Smooth muscle cell (in vitro differentiated cells): Measurements from ENCODE around the gene FAM120A. TPM values are rescaled to one million over a fixed set of nuclear protein-coding genes. Genes with fewer than 3 reads are reported as not detected.

Experiments
- DNase-seq: peaks from one replicate; lab custom pipeline; 2025; ENCODE audit not compliant: unreplicated experiment; lab: John Stamatoyannopoulos, UW
- H2AFZ ChIP-seq: fragments of 200-600 bp; sonication (generic); 2 replicates; pipeline ENCODE4 v1.6.0; 2016; ENCODE audit warnings: antibody characterized with exemption, low read depth, mild to moderate bottlenecking
- H3F3A ChIP-seq: fragments of 200-600 bp; sonication (generic); 2 replicates; pipeline ENCODE4 v1.6.0; 2017; ENCODE audit warnings: antibody characterized with exemption, low read depth
- H3K27ac ChIP-seq: fragments of 200-600 bp; sonication (generic); 2 replicates; pipeline ENCODE4 v1.5.1; 2016; ENCODE audit warnings: low read depth, mild to moderate bottlenecking
- H3K27me3 ChIP-seq: fragments of 200-600 bp; sonication (generic); 2 replicates; pipeline ENCODE4 v1.6.1; 2016; ENCODE audit warnings: low read depth, mild to moderate bottlenecking
- H3K36me3 ChIP-seq: fragments of 200-600 bp; sonication (generic); 2 replicates; pipeline ENCODE4 v1.5.1; 2016; ENCODE audit warnings: low read depth
- H3K4me1 ChIP-seq: fragments of 200-600 bp; sonication (generic); 2 replicates; pipeline ENCODE4 v1.5.1; 2016; ENCODE audit warnings: low read depth
- H3K4me2 ChIP-seq: fragments of 200-600 bp; sonication (generic); 2 replicates; pipeline ENCODE4 v1.6.0; 2016; ENCODE audit warnings: mild to moderate bottlenecking
- H3K4me3 ChIP-seq: fragments of 200-600 bp; sonication (generic); 2 replicates; pipeline ENCODE4 v1.5.1; 2016; ENCODE audit warnings: mild to moderate bottlenecking
- H3K79me2 ChIP-seq: fragments of 200-600 bp; sonication (generic); 2 replicates; pipeline ENCODE4 v1.6.0; 2016; ENCODE audit warnings: low read depth, mild to moderate bottlenecking
- H3K9ac ChIP-seq: fragments of 200-600 bp; sonication (generic); 2 replicates; pipeline ENCODE4 v1.6.0; 2016; ENCODE audit warnings: low read depth
- H3K9me3 ChIP-seq: fragments of 200-600 bp; sonication (generic); replicated peaks from 2 replicates; pipeline ENCODE4 v1.5.1; 2016; ENCODE audit warnings: low read depth
- H4K20me1 ChIP-seq: fragments of 200-600 bp; sonication (generic); 2 replicates; pipeline ENCODE4 v1.6.0; 2016; ENCODE audit warnings: low read depth
- WGBS: methylation state at CpG from one replicate; pipeline ENCODE4 v1.1.7; 2016; ENCODE audit warnings: low lambda C conversion rate; 5-methylcytosine and 5-hydroxymethylcytosine counted together
- polyA plus RNA-seq: library from polyadenylated mRNA; unstranded; fragments of >200 nt; fragmentation: Nextera tagmentation; extraction: Ambion mirVana; gene quantifications from 2 replicates; pipeline ENCODE4 v1.2.1, GENCODE V29; 2016
- total RNA-seq: library from RNA; depleted of rRNA; stranded (reverse); fragments of >200 nt; gene quantifications from 2 replicates; pipeline ENCODE4 v1.2.3, GENCODE V29; 2014
- TF ChIP-seq, protein P1 (sequence below): fragments of 200-600 bp; sonication (generic); IDR thresholded peaks from 2 replicates; pipeline ENCODE4 v1.5.1; 2017; ENCODE audit warnings: borderline replicate concordance, mild to moderate bottlenecking, antibody characterized with exemption; ENCODE audit not compliant: insufficient read depth, poor library complexity, severe bottlenecking

FAM120A gene
- total and polyA plus RNA-seq, 2 experiments from 2014 or later = 14.4 to 47.2 TPM

DNA sequence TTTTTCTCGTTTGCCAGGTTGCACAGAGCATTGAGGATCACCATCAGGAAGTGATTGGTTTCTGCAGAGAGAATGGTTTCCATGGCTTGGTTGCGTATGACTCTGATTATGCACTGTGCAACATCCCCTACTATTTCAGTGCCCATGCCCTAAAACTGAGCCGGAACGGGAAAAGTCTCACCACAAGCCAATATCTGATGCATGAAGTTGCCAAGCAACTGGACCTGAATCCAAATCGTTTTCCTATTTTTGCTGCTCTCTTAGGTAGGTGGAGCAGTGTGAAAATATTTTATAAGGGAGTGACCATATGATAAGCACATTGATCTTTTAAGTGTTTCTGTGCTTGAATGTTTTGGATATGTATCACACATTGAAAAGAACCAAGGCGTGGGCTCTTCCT, 19.6 kb downstream of the FAM120A start:
- H3K4me2 ChIP-seq = no peak overlapping the region
- H3K9ac ChIP-seq = no peak overlapping the region
- H3K36me3 ChIP-seq = no peaks in the 10 kb centered on the region
- H3K79me2 ChIP-seq = peaks cover 86% of the 10 kb centered on the region
- no peak overlapping the region for H3K4me3 ChIP-seq
- no peaks in the 10 kb centered on the region for H3F3A ChIP-seq
- H3K27me3 ChIP-seq = no peaks in the 10 kb centered on the region
- H2AFZ ChIP-seq = no peak overlapping the region
- no peak for DNase-seq
- TF ChIP-seq, protein P1, sequence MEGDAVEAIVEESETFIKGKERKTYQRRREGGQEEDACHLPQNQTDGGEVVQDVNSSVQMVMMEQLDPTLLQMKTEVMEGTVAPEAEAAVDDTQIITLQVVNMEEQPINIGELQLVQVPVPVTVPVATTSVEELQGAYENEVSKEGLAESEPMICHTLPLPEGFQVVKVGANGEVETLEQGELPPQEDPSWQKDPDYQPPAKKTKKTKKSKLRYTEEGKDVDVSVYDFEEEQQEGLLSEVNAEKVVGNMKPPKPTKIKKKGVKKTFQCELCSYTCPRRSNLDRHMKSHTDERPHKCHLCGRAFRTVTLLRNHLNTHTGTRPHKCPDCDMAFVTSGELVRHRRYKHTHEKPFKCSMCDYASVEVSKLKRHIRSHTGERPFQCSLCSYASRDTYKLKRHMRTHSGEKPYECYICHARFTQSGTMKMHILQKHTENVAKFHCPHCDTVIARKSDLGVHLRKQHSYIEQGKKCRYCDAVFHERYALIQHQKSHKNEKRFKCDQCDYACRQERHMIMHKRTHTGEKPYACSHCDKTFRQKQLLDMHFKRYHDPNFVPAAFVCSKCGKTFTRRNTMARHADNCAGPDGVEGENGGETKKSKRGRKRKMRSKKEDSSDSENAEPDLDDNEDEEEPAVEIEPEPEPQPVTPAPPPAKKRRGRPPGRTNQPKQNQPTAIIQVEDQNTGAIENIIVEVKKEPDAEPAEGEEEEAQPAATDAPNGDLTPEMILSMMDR = no peak
- H3K27ac ChIP-seq = no peak overlapping the region
- H3K4me1 ChIP-seq = peaks cover 10% of the 10 kb centered on the region
- WGBS = 97% methylated on average over 6 of the region's 6 CpGs
- H3K9me3 ChIP-seq = no peaks in the 10 kb centered on the region
- peaks cover 99% of the 10 kb centered on the region for H4K20me1 ChIP-seq

DNA sequence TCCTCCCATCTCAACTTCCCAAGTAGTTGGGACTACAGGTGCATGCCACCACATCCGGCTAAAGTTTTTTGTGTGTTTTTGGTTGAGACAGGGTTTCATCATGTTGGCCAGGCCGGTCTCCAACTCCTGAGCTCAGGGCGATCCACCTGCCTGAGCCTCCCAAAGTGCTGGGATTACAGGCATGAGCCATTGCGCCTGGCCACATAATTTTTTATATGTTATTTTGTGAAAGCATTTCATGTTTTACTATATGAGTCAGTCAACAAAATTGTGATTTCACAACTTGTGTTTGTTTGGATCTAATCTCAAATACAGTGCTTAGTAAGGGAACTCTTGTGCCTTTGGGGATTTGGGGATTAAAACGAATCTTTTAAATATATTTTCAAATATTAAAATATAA, 21.9 kb downstream of the FAM120A start:
- no peak overlapping the region for H3K9ac ChIP-seq
- peaks cover 91% of the 10 kb centered on the region for H4K20me1 ChIP-seq
- H3K4me2 ChIP-seq = no peak overlapping the region
- H3K27me3 ChIP-seq = no peaks in the 10 kb centered on the region
- peaks cover 73% of the 10 kb centered on the region for H3K79me2 ChIP-seq
- WGBS = 87% methylated on average over 5 of the region's 5 CpGs
- H3K9me3 ChIP-seq = no peaks in the 10 kb centered on the region
- no peak overlapping the region for H3K27ac ChIP-seq
- no peak overlapping the region for H3K4me3 ChIP-seq
- TF ChIP-seq, protein P1 = no peak
- no peak overlapping the region for H2AFZ ChIP-seq
- no peak for DNase-seq
- H3K4me1 ChIP-seq = peaks cover 7% of the 10 kb centered on the region
- H3F3A ChIP-seq = no peaks in the 10 kb centered on the region
- H3K36me3 ChIP-seq = no peaks in the 10 kb centered on the region

DNA sequence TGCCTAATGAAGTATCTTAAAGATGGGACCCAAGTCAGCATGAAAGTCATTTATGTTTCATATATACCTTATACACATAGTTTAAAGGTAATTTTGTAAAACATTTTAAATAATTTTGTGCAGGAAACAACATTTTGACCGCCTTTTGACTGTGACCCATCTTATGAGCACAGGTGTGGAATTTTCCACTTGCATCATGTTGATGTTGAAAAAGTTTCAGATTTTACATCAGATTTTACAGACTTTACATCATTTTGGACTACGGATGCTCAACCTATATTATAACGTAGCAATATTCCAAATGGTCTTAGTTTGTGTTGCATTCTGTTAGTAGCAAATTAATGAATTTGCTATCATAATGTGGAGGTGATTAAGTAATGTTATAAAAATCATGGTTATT, 23.6 kb downstream of the FAM120A start:
- DNase-seq = no peak
- Histone ChIP-seq H3K4me1 (no peaks in the 10 kb centered on the region), H3K4me2 (no peak overlapping the region), H3F3A (no peaks in the 10 kb centered on the region), H3K9ac (no peak overlapping the region), H3K27ac (no peak overlapping the region), H3K79me2 (peaks cover 72% of the 10 kb centered on the region), H3K9me3 (no peaks in the 10 kb centered on the region), H2AFZ (no peak overlapping the region), H3K36me3 (no peaks in the 10 kb centered on the region), H4K20me1 (peaks cover 89% of the 10 kb centered on the region), H3K4me3 (no peak overlapping the region), H3K27me3 (no peaks in the 10 kb centered on the region)
- TF ChIP-seq, protein P1 = no peak
- 96% methylated on average over 3 of the region's 3 CpGs for WGBS

DNA sequence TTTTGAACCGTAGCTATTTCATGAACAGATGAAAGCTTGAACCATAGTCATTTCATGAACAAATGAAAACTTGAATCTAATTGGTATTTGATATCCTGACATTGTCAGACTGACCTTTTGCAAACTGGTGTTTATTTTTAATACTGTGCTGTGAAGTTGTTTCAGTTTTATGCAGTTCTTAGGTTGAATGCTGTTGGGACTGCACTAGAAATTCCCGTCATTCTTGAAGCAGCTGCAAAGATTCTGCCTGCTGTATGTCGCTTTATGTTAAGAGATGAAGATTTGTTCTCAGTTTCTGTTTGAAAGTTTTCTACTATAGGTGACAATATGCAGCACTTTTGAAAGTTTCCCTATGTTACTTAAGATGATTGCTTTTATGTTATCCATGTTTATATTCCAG, 24.4 kb downstream of the FAM120A start:
- Histone ChIP-seq H4K20me1 (peaks cover 89% of the 10 kb centered on the region), H3K9me3 (no peaks in the 10 kb centered on the region), H3K4me3 (no peak overlapping the region), H2AFZ (no peak overlapping the region), H3F3A (no peaks in the 10 kb centered on the region), H3K4me2 (no peak overlapping the region), H3K27ac (no peak overlapping the region), H3K9ac (no peak overlapping the region), H3K36me3 (no peaks in the 10 kb centered on the region), H3K27me3 (no peaks in the 10 kb centered on the region), H3K4me1 (no peaks in the 10 kb centered on the region), H3K79me2 (peaks cover 72% of the 10 kb centered on the region)
- TF ChIP-seq, protein P1 = no peak
- DNase-seq = no peak
- WGBS = 84% methylated on average over 3 of the region's 3 CpGs
